Ammon's horn (tissue), 1 donor: ENCODE measurements around the gene ARSI.

Experiments
- DNase-seq: peaks from one replicate; pipeline ENCODE4 v3.0.0-alpha.2; 2016; ENCODE audit warnings: low spot score

Gene ARSI

DNA sequence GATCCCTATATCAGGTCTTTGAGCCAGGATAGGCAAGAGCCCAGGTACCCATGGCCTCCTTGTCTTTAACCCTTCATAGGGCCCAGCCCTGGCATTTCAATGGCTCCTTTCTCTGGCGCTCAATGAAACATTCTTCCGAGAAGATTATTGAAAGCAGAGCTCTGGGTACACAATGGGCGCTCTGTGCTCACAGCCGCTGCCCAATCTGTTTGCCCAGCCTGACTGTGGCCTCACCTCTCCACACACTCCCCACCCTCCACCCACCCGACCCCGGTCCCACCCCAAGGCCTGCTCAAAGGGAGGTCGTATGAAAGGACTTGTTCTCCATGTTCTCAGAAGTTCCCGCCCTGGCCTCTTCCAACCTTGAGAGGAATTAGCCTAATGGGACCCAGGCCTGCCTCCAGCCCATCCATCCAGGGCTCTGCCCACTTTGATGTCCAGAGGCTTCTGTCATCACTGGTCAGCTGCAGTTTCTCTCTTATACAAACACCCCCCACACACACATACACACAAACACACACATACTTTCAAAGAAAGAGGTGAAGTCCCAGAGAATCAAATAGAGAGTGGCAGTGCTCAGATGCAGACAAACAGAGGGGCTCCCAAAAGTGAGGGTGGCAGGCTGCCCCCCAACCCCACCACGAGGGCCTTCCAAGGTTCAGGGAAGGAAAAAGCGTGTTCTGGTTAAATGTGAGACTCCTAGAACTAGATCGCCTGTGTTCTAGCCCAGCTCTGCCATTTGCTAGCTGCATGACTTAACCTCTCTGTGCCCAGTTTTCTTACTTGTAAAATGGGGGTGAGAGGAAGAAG, 5.1 kb upstream of the ARSI start:
- no peak for DNase-seq

DNA sequence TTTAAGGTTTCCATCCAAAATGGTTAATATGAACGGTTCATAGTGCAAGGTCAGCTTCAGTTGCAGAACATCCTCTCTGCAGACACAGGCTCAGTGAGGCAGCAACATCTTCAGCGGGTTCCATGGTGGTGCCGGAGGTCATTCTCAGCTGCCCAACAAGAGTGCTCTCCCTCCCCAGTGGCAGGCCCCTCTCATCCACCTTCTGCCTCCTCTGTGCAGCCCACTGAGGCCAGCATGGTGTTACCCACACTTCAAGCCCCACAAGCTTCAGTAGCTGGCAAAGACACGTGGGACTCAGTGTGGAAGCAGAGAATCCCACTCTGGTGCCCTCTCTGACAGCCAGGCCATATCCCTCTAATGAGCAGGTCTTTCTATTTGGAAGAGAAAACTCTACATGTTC, 4.1 kb upstream of the ARSI start:
- DNase-seq: no peak

DNA sequence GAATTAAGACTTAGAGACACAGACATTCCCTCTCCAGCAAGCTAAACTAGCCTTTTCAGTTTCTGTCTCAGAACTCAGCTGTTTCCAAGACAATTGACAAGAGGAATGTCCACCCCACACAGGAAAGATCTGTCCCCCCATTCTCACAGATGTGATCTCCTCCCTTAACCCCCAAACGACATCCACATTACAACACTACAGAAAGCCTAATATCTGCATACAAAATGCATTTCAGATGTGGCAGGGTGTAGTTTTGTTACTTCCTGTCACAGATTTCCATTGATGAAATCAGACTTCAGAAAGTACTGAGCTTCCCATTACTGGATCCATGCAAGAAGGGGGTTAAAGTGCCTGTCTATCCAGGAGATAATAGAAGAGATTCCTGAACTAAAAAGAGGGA, 2.9 kb upstream of the ARSI start:
- no peak for DNase-seq

DNA sequence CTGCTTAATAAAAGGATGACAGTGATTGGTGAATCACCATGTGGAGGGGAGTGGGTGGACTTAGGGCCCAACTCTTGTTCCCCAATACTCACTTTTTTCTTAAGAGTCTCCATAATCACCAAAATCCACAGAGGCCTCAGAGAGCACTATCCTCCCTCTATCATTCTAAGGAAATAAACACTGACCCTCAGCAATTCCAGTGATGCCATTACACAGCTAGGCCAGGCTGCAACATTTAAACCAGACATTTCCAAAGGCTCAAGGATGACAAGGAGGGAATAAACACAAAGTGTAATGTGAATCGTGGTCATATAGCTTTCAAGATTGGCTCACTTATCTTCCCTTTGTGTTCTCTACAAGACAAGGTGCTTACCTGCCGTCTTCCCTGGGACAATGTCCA, 2.4 kb upstream of the ARSI start:
- no peak for DNase-seq

DNA sequence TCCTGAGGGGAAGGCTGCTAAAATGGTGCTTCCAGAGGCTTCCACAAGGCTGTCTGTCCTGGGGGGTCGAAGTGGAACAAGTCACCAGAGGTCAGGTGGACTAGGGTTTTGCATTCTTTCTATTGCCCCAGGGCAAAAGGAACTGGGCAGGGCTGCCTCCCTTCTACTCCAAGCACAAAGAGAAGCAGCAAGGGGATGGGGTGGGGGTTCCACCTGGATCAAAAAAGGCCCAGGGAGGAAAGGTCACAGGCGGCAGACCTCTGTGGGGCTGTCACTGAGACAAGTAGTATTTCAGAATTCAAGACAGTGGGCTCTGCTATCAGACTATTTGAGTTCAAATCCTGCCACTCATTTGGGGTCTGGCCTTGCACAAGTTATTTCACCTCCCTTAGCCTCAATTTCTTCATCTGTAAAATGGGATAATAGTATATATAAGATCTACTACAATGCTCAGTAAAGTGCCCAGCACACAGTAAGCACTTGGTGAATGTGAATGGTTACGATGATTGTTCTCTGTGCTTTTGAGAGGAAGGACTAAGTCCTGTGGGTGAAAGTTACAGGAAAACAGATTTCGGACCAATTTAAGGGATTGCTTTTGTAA, 1.9 kb upstream of the ARSI start:
- DNase-seq: no peak

DNA sequence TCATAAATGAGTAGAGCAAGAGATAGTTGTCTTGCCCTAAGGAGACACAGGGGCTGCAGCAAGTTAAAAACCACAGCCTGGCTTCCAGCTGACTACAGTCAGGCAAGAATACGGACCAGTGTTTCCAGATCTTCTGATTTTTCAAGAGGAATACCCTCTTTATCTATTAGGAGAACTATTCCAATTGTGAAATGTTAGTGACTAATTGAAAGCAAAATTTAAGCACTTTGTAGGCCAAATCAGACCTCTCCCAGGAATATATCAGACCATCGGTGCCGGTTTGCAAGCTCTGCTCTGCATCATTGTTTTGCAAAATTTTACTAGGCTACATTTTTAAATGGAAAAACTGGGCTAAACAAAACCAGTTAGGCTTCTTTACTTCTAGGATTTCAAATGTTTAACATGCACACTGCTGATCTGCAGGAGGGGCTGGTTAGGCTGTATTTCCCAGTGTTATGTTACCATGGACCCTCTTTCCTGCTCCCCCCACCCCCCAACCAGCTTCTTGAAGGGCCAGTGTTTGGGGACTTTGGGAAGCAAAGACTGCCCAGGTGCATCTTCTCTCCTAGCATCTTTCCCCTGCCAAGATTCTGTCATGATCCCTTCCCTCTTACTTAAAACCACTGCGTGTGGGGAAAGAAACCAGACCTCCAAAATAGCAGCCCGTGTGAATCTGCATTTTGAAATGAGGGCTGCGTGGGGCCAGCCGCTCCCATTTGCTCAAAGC, 1.1 kb upstream of the ARSI start:
- DNase-seq: no peak

DNA sequence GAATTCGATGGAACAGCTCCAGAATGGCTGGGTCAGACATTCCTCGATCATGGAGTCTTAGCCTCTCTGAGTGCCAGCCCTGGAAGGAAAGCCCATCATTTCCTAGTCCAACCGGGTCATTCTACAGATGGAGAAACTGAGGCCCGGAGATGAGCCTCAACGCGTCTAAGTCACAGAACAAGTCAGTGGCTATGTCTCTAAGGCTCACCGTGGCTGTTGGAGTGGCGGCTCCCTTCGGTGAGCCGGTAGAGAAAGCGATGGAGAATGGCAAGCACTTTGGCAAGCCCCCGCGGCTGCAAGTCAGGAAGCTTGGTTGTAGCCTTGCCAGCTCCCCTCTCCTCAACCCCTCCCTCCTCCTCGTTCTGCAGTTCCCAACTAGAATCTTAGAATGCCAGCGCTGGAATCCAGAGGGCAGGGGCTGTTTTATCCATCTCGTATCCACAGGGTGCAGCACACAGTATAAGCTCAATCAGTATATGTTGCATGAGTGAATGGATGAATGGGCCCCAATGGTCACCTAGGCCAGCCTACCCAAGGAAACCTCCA, 438 bp upstream of the ARSI start:
- DNase-seq: no peak

DNA sequence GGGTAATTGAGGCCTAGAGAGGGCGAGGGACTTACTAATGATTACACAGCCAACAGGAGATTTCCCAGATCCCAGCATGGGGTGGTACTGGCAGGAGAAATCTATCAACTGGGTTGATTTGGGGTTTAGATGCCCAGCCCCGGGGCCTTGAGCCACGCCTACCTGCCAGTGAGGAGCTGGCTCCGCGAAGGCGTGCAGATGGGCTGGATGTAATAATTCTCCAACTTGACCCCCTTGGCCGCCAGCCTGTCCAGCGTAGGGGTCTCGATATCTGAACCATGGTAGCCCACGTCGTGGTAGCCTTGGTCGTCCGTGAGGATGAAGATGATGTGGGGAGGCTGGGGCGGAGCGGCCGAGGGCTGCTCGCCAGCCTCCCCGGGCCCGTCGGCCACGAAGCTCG, 804 bp downstream of the ARSI start:
- DNase-seq: no peak

DNA sequence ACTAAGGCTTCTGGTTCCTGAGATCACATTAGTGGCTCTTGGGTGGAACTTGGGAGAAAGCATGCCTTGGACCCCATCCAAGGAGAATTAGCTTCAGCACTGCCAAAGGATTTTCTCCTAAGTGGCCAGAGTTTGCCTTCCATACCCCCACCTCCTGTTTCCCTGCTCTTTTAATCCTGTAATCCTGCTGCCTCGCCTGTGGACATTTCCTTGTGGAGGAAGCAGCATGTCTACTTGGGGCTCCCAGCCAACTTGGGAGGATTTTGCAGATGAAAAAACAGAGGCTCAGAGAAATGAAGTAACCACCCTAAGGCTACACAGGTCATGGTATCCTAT, 1.6 kb downstream of the ARSI start:
- DNase-seq: no peak

DNA sequence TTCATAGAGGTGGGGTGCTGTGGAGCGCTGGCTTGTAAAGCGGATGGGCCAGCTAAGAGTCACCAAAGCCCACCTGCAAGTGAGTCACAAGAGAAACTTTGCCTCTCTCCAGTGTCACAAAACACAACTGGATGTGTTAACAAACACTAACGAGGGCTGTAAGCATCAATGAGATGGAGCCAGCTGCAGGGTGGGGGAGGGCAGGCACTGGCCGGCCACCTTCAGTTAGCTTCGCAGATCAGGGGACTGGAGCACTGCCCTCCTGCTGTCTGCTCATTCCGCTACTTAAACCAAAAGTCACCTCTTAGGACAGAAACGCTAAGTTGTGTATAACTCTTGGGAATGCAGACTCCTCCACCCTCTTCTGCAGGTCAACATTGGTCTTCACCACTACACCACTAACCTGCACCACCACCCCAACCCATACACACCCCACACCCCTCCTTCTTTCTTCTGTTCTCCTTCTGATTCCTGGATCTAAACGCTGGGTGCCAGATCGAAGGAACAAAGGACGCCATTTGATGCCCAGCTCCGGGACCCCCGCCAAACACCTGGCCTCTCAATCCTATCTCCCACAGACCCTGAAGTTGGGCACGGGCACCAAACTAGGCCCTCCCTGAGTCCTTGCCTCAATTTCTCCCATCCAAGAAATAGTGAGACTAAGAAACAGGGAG, 2.1 kb downstream of the ARSI start:
- DNase-seq: no peak

DNA sequence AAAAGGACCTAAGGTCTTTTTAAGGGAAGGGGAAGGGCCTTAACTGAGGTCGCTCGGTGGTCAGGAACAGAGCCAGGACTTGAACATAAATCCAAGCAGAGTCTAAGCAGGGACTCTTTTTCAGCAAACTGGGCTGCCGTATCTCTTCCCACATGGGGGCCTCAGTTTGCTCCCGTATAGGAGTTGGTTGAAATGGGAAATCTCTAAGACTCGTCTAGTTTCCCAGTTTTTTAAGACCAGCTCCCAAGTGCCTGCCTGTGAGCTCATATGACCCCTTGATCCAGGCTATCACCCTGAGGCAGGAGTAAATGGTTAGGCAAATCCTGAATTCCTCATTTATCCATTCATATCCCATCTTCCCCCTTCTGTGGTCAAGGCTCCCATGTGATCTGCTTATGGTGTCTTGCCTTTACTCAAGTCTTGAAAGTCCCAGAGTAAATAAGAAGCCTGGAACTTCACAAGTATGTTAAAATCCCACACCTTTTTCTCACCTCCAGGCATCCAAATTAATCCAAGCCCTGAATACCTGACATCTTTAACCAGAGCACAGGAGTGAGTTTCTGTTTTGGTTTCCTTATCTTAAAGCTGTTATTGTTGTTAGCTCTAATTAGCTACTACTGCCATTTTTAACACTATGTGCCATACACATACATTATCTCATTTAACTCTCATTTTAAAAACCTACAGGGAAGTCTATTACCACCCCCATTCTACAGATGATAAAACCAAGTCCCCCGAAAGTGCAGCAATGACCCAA, 3.0 kb downstream of the ARSI start:
- no peak for DNase-seq

DNA sequence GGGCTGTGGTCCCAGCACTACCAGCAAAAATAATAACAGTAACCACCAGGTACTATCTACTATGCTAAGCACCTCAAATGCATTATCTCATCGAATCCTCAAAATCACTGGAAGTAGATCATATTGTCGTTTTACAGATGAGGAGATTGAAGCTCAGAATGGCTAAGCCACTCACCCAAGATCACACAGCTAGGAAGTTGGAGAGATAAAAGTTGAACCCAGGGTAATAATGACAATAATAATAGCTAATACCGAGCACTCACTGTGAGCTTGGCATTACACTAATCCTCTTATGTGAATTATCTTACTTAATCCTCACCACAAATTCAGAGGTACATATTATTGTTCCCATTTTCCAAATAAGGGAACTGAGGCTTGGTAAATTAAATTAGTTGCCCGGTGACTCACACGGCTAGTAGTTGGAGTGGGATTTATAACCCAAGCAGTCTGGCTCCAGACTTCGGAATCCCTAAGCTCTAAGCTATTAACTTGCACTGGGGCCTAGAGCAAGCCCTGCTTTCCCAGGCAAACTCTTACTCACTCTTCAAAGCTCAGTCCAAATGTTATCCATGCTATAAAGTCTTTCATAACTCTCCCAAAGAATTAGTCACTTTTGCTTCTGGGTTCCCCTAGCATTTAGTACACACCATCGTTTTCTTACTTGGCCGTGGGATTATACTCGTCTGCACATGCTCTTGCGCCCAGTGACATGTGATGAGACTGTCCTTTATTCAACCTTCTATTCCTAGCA, 3.8 kb downstream of the ARSI start:
- DNase-seq: no peak

DNA sequence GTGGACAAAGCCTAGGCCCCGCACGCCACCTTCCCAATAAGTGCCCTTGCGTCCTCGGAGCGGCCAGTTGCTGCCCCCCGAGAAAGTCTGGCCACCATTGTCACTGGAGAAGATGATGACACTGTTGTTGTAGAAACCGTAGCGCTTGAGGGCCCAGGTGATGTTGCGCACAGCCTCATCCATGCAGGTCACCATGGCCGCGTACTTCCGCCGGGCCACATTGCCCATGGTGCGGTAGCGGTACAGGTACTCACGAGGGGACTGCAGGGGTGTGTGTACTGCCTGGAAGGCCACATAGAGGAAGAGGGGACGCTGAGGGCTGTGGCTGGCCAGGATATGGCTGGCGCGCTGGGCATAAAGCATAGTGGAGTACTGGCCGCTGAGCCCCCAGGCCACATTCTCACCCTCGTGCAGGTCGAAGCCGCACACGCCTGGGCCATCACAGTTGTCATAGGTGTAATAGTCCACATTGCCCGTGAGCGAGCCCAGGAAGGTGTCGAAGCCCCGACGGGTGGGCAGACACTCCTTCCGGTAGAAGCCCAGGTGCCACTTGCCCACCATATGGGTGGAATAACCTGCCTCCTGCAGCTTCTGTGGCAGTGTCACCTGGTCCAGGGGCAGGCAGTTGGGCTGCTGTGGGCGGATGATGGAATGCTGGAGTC, 4.6 kb downstream of the ARSI start:
- no peak for DNase-seq

DNA sequence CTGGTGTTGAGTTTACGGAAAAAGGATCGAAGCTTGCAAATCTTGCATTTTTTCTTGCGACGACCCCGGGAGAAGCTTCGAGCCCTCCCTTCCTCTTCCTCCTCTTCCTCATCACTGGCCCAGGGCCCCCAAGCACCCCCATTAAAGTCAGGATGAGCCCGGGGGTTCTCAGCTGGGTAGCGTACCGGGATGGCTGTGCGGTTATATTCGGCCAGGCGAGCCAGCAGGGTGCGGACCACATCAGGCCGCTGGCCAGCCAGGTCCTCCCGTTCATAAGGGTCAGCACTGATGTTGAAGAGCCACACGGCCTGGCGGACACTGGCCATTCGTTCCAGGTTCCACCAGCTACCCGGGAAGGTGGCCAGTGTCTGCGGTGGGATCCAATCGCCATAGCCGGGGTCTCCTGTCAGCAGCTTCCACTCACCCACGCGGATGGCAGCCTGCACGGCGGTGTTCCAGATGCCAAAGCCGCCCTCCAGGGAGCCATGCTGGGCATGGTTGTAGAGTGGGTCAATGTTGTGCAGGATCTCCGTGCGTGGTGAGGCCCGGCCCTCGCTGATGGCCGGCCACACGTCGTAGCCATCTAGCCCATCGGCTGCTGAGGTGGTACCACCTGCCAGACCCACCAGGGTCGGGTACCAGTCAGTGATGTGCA, 5.3 kb downstream of the ARSI start:
- no peak for DNase-seq

DNA sequence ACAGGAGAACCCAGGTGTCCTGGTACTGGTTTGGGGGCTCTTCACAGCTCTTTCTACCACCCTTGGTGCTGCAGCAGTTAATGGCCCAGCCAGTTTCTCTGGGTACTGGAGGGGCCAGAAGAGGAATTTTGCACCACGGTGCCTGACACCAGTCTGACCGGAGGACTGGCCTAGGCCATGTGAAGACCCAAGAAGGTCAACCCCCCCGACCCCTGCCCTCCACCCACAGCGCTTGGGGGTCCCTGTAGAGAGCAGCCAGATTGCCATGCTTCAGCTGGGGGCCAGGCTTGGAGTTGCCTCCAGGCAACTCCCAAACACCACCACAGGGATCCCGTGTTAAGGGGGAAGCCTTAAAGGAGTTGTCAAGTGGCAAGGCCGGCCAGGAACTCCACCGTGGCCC, 6.2 kb downstream of the ARSI start:
- no peak for DNase-seq

DNA sequence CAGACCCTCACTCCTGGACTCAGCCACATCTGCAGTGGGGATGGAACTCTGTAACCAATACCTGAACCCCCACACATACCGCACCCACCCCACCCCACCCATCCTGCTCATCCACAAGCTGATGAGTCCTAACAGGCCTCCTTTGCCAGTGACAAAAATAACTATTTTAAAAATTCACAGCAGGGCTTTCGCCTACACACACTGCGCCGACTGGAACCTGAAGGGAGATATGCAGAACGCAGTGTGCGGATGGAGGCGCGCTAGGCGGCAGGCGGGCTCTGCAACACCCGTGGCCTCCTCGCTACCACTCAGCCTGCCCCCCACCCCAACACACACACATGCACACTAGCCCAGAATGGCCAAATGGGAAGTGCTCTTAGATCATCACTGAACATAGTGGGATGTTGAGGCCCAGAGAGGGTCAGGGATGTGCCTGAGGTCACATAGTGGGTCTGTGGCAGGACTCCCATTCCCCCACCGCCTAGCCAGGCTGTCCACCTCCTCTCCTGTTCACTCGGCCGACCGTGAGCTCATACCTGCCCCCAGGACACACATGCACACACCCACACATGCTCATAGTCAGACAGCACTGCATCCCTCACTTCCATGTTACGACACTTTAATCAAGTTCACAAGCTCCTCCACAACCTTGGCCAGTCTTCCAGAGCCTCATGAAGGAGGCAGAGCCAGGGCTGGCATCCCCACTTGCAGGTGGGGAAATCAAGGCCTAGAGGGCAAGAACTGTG, 6.8 kb downstream of the ARSI start:
- peak; percentile 76 for DNase-seq

DNA sequence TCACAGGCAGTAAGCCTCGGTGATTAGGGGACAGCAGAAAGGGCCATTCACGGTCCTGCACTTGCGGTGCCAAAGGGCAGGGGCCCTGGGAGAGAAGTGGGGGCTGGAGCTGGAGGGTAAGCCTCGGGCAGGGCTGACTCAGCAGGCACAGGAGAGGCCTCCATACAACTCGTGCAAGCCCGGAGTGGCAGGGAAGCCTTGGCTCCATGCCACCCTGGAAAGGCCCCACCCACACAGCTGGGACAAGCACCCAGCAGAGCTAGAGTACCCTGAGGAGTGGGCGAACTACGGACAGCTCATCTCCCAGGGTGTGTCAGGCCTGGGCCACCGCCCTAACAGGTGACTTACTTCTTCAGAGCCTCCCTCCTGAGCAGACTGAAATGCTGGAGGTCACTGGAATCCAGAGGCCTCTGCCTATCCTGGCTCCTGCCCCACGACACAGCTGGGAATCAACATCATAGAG, 7.5 kb downstream of the ARSI start:
- no peak for DNase-seq

DNA sequence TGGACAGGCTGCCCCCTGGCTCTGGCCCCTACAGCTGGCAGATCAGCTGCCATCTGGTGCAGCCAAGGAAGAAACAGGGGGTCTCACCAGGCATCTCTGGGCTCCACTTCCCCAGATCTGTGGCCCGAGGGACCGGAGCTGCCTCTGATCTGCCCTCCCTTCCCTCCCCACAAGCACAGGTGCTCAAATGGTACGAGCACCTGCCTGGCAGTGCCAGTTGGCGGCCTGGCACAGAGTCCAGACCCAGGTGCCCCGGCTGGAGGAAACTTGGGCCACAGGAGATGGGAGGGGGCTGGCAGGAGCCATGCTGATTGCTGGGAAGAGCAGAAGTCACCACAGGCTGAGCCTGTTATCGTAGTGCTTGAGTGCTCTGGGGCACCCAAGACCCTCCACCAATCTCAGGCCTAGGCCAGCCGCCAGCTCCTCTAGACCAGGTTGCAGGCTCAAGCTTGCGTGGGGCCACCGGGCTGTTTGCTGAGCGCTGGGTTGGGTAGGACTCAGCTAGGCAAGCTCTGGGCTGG, 8.1 kb downstream of the ARSI start:
- DNase-seq: no peak
